ENCODE data around the gene TMC5. TPM values are rescaled to one million over a fixed set of nuclear protein-coding genes. Genes with fewer than 3 reads are reported as not detected.
"Not testable (repeated sequence)": the region's sequence is repeated elsewhere in the genome, so short reads cannot be mapped to it uniquely, and the experiment has no call there.

The TMC5 gene
- not detected in 2 replicates for total RNA-seq (2012; rRNA removed)

- no peaks in the 10 kb centered on the region for H3K9me3 ChIP-seq (replicated peaks; ENCODE audit: low read length)
- H3K27me3 ChIP-seq (ENCODE audit: control insufficient read depth, insufficient read depth, low read length) = peaks cover 3% of the 10 kb centered on the region
- no peak within 1 kb of the TSS for H3K9ac ChIP-seq (ENCODE audit: low read depth, low read length)
- H3K4me3 ChIP-seq (ENCODE audit: low read length) = no peak within 1 kb of the TSS
- no peak within 1 kb of the TSS for H3K4me2 ChIP-seq (ENCODE audit: low read length)
- H3K4me1 ChIP-seq (ENCODE audit: control insufficient read depth, insufficient read depth, low read length) = no peaks in the 10 kb centered on the region
- no peaks in the 10 kb centered on the region for H3K36me3 ChIP-seq (ENCODE audit: insufficient read depth, low read length)
These were observed at the start of gene TMC5 for GRCh38 chr16:19417640-19418039. TMC5 (plus strand) TSS chr16:19417883; CDS start chr16:19440039, 22,156 bp downstream.

GRCh38 chr16:19372541-19372940 is 45.1 kb upstream of the TMC5 start:
- not testable (repeated sequence) for H3K36me3 ChIP-seq (ENCODE audit: insufficient read depth, low read length); H3K4me2 ChIP-seq (ENCODE audit: low read length); H3K4me1 ChIP-seq (ENCODE audit: control insufficient read depth, insufficient read depth, low read length); H3K4me3 ChIP-seq (ENCODE audit: low read length); H3K27me3 ChIP-seq (ENCODE audit: control insufficient read depth, insufficient read depth, low read length); H3K9me3 ChIP-seq (replicated peaks; ENCODE audit: low read length); H3K9ac ChIP-seq (ENCODE audit: low read depth, low read length)

- Histone ChIP-seq H3K36me3 (ENCODE audit: insufficient read depth, low read length) (no peaks in the 10 kb centered on the region), H3K9me3 (replicated peaks; ENCODE audit: low read length) (no peaks in the 10 kb centered on the region)
These were observed 43.3 kb upstream of the TMC5 start for GRCh38 chr16:19374402-19374801.

GRCh38 chr16:19375561-19376158 is 42.0 kb upstream of the TMC5 start:
- Histone ChIP-seq H3K36me3 (ENCODE audit: insufficient read depth, low read length) (no peaks in the 10 kb centered on the region), H3K4me1 (ENCODE audit: control insufficient read depth, insufficient read depth, low read length) (no peaks in the 10 kb centered on the region), H3K4me3 (ENCODE audit: low read length) (no peak overlapping the region), H3K27me3 (ENCODE audit: control insufficient read depth, insufficient read depth, low read length) (no peaks in the 10 kb centered on the region), H3K4me2 (ENCODE audit: low read length) (no peak overlapping the region), H3K9ac (ENCODE audit: low read depth, low read length) (no peak overlapping the region), H3K9me3 (replicated peaks; ENCODE audit: low read length) (no peaks in the 10 kb centered on the region)

More at GRCh38 chr16:19374402-19374801, 43.3 kb upstream of the TMC5 start:
- peaks cover 3% of the 10 kb centered on the region for H3K27me3 ChIP-seq (ENCODE audit: control insufficient read depth, insufficient read depth, low read length)
- no peak overlapping the region for H3K9ac ChIP-seq (ENCODE audit: low read depth, low read length)
- no peaks in the 10 kb centered on the region for H3K4me1 ChIP-seq (ENCODE audit: control insufficient read depth, insufficient read depth, low read length)
- no peak overlapping the region for H3K4me2 ChIP-seq (ENCODE audit: low read length)
- H3K4me3 ChIP-seq (ENCODE audit: low read length) = no peak overlapping the region

GRCh38 chr16:19377864-19378263 is 39.8 kb upstream of the TMC5 start:
- no peak overlapping the region for H3K4me2 ChIP-seq (ENCODE audit: low read length)
- no peaks in the 10 kb centered on the region for H3K4me1 ChIP-seq (ENCODE audit: control insufficient read depth, insufficient read depth, low read length)
- H3K4me3 ChIP-seq (ENCODE audit: low read length) = no peak overlapping the region

GRCh38 chr16:19378511-19378910 is 39.2 kb upstream of the TMC5 start:
- Histone ChIP-seq H3K27me3 (ENCODE audit: control insufficient read depth, insufficient read depth, low read length) (peaks cover 6% of the 10 kb centered on the region), H3K36me3 (ENCODE audit: insufficient read depth, low read length) (no peaks in the 10 kb centered on the region), H3K4me1 (ENCODE audit: control insufficient read depth, insufficient read depth, low read length) (no peaks in the 10 kb centered on the region), H3K9me3 (replicated peaks; ENCODE audit: low read length) (no peaks in the 10 kb centered on the region), H3K4me3 (ENCODE audit: low read length) (no peak overlapping the region), H3K9ac (ENCODE audit: low read depth, low read length) (no peak overlapping the region), H3K4me2 (ENCODE audit: low read length) (no peak overlapping the region)

More at GRCh38 chr16:19377864-19378263, 39.8 kb upstream of the TMC5 start:
- Histone ChIP-seq H3K27me3 (ENCODE audit: control insufficient read depth, insufficient read depth, low read length) (peaks cover 6% of the 10 kb centered on the region), H3K9ac (ENCODE audit: low read depth, low read length) (no peak overlapping the region), H3K36me3 (ENCODE audit: insufficient read depth, low read length) (no peaks in the 10 kb centered on the region), H3K9me3 (replicated peaks; ENCODE audit: low read length) (no peaks in the 10 kb centered on the region)

GRCh38 chr16:19379838-19380237 is 37.8 kb upstream of the TMC5 start:
- no peaks in the 10 kb centered on the region for H3K4me1 ChIP-seq (ENCODE audit: control insufficient read depth, insufficient read depth, low read length)
- no peaks in the 10 kb centered on the region for H3K36me3 ChIP-seq (ENCODE audit: insufficient read depth, low read length)
- H3K4me3 ChIP-seq (ENCODE audit: low read length) = no peak overlapping the region
- H3K9ac ChIP-seq (ENCODE audit: low read depth, low read length) = no peak overlapping the region
- H3K27me3 ChIP-seq (ENCODE audit: control insufficient read depth, insufficient read depth, low read length) = peaks cover 6% of the 10 kb centered on the region
- H3K4me2 ChIP-seq (ENCODE audit: low read length) = no peak overlapping the region
- no peaks in the 10 kb centered on the region for H3K9me3 ChIP-seq (replicated peaks; ENCODE audit: low read length)

- Histone ChIP-seq H3K9ac (ENCODE audit: low read depth, low read length) (no peak overlapping the region), H3K36me3 (ENCODE audit: insufficient read depth, low read length) (no peaks in the 10 kb centered on the region), H3K4me3 (ENCODE audit: low read length) (no peak overlapping the region), H3K9me3 (replicated peaks; ENCODE audit: low read length) (no peaks in the 10 kb centered on the region), H3K4me1 (ENCODE audit: control insufficient read depth, insufficient read depth, low read length) (no peaks in the 10 kb centered on the region), H3K27me3 (ENCODE audit: control insufficient read depth, insufficient read depth, low read length) (peaks cover 8% of the 10 kb centered on the region), H3K4me2 (ENCODE audit: low read length) (no peak overlapping the region)
These were observed 37.4 kb upstream of the TMC5 start for GRCh38 chr16:19380328-19380727.

- H3K4me1 ChIP-seq (ENCODE audit: control insufficient read depth, insufficient read depth, low read length) = no peaks in the 10 kb centered on the region
- no peak overlapping the region for H3K4me2 ChIP-seq (ENCODE audit: low read length)
- peaks cover 8% of the 10 kb centered on the region for H3K27me3 ChIP-seq (ENCODE audit: control insufficient read depth, insufficient read depth, low read length)
- no peaks in the 10 kb centered on the region for H3K9me3 ChIP-seq (replicated peaks; ENCODE audit: low read length)
- no peak overlapping the region for H3K9ac ChIP-seq (ENCODE audit: low read depth, low read length)
- H3K4me3 ChIP-seq (ENCODE audit: low read length) = no peak overlapping the region
- no peaks in the 10 kb centered on the region for H3K36me3 ChIP-seq (ENCODE audit: insufficient read depth, low read length)
These were observed 35.4 kb upstream of the TMC5 start for GRCh38 chr16:19382084-19382801.

GRCh38 chr16:19382887-19383816 is 34.5 kb upstream of the TMC5 start:
- Histone ChIP-seq H3K9me3 (replicated peaks; ENCODE audit: low read length) (no peaks in the 10 kb centered on the region), H3K4me1 (ENCODE audit: control insufficient read depth, insufficient read depth, low read length) (no peaks in the 10 kb centered on the region), H3K4me2 (ENCODE audit: low read length) (no peak overlapping the region), H3K27me3 (ENCODE audit: control insufficient read depth, insufficient read depth, low read length) (peaks cover 8% of the 10 kb centered on the region), H3K9ac (ENCODE audit: low read depth, low read length) (no peak overlapping the region), H3K36me3 (ENCODE audit: insufficient read depth, low read length) (no peaks in the 10 kb centered on the region), H3K4me3 (ENCODE audit: low read length) (no peak overlapping the region)

- Histone ChIP-seq H3K36me3 (ENCODE audit: insufficient read depth, low read length) (no peaks in the 10 kb centered on the region), H3K4me1 (ENCODE audit: control insufficient read depth, insufficient read depth, low read length) (no peaks in the 10 kb centered on the region), H3K4me2 (ENCODE audit: low read length) (no peak overlapping the region), H3K9ac (ENCODE audit: low read depth, low read length) (no peak overlapping the region), H3K4me3 (ENCODE audit: low read length) (no peak overlapping the region), H3K9me3 (replicated peaks; ENCODE audit: low read length) (no peaks in the 10 kb centered on the region), H3K27me3 (ENCODE audit: control insufficient read depth, insufficient read depth, low read length) (peaks cover 8% of the 10 kb centered on the region)
These were observed 33.0 kb upstream of the TMC5 start for GRCh38 chr16:19384656-19385055.

All from skeletal muscle satellite cell (primary cell).